CD8-positive, alpha-beta memory T cell (primary cell): ENCODE results near the gene HLTF. TPM values are rescaled to one million over a fixed set of nuclear protein-coding genes. Genes with fewer than 3 reads are reported as not detected.
A peak's percentile ranks its signal among the peaks of the same experiment; 100 is the strongest.
"Not testable (repeated sequence)": the region's sequence is repeated elsewhere in the genome, so short reads cannot be mapped to it uniquely, and the experiment has no call there.

Experiments
- CTCF ChIA-PET: fragments of 350-600 bp; sonication (Branson Sonifier 250); formaldehyde crosslinking; loops from one replicate; lab custom pipeline; 2021; ENCODE audit warnings: antibody characterized with exemption; lab: Charles Lee
- POLR2A ChIA-PET: fragments of 350-600 bp; sonication (Branson Sonifier 250); formaldehyde crosslinking; loops from one replicate; lab custom pipeline; 2021; ENCODE audit warnings: antibody characterized with exemption; lab: Charles Lee
- DNase-seq, 5 donors: peaks; one replicate each; pipeline versions ENCODE4 v3.0.0 to v3.0.0-alpha.2; 2020 to 2022; ENCODE audit warnings: mixed read lengths in 1 of 5
- H3K27ac ChIP-seq: one replicate; pipeline ENCODE4 v1.7.0; 2013; ENCODE audit warnings: low read depth, mild to moderate bottlenecking, low read length, moderate library complexity
- H3K27me3 ChIP-seq: 2 replicates; pipeline ENCODE4 v1.7.0; 2013; ENCODE audit warnings: low read length, mild to moderate bottlenecking; ENCODE audit not compliant: insufficient read depth, poor library complexity, severe bottlenecking
- H3K36me3 ChIP-seq: 2 replicates; pipeline ENCODE4 v1.7.0; 2013; ENCODE audit warnings: mild to moderate bottlenecking, low read length, moderate library complexity; ENCODE audit not compliant: insufficient read depth
- H3K4me1 ChIP-seq: 2 replicates; pipeline ENCODE4 v1.7.0; 2013; ENCODE audit warnings: mild to moderate bottlenecking, low read length, moderate library complexity; ENCODE audit not compliant: insufficient read depth
- H3K4me3 ChIP-seq: 2 replicates; pipeline ENCODE4 v1.7.0; 2013; ENCODE audit warnings: mild to moderate bottlenecking, low read length
- H3K9me3 ChIP-seq: 2 replicates; pipeline ENCODE4 v1.7.0; 2013; ENCODE audit warnings: mild to moderate bottlenecking, low read length
- H3K27ac Mint-ChIP-seq, 8 donors: one replicate each; pipeline ENCODE4 v1.8.0; 2020 to 2021; ENCODE audit warnings: mixed read lengths in 8 of 8, mild to moderate bottlenecking in 6 of 8, inconsistent platforms in 3 of 8, moderate library complexity in 3 of 8
- H3K27me3 Mint-ChIP-seq, 2 donors: one replicate each; pipeline ENCODE4 v1.8.0; 2020 to 2021; ENCODE audit warnings: mixed read lengths in 2 of 2, mild to moderate bottlenecking in 1 of 2, moderate library complexity in 1 of 2
- H3K36me3 Mint-ChIP-seq, 3 donors: one replicate each; pipeline ENCODE4 v1.8.0; 2020 to 2021; ENCODE audit warnings: mixed read lengths in 3 of 3, inconsistent platforms in 1 of 3, mild to moderate bottlenecking in 1 of 3
- H3K4me1 Mint-ChIP-seq, 3 donors: one replicate each; pipeline ENCODE4 v1.8.0; 2020 to 2021; ENCODE audit warnings: mixed read lengths in 3 of 3, inconsistent platforms in 1 of 3, mild to moderate bottlenecking in 1 of 3
- H3K4me3 Mint-ChIP-seq, 7 donors: one replicate each; pipeline ENCODE4 v1.8.0; 2020 to 2021; ENCODE audit warnings: mixed read lengths in 7 of 7, mild to moderate bottlenecking in 6 of 7, moderate library complexity in 4 of 7, inconsistent platforms in 2 of 7
- H3K9me3 Mint-ChIP-seq, 5 donors: one replicate each; pipeline ENCODE4 v1.8.0; 2020 to 2022; ENCODE audit warnings: mixed read lengths in 5 of 5, mild to moderate bottlenecking in 3 of 5, moderate library complexity in 2 of 5, inconsistent platforms in 1 of 5
- polyA plus RNA-seq: library from polyadenylated mRNA; unstranded; fragments of 300-500 nt; fragmentation: Illumina TruSeq; gene quantifications from one replicate; pipeline ENCODE4 v1.2.3, GENCODE V29; 2021
- total RNA-seq, 2 experiments: library from RNA; stranded (reverse); gene quantifications; one replicate each; pipeline ENCODE4 v1.2.3, GENCODE V29; 2021

HLTF gene
- total and polyA plus RNA-seq, 3 experiments from 2014 or later: 17.5 to 20.9 (median 18.6) TPM

GRCh38 chr3:149101641-149102040 is 15.3 kb upstream of the HLTF start:
- DNase-seq: no peak
- Mint-ChIP-seq H3K36me3 (no peaks in the 10 kb centered on the region), H3K4me1 (no peaks in the 10 kb centered on the region), H3K27ac (peak overlapping the region in 1 of 8 donors; percentile 14), H3K9me3 (peaks cover 0 to 6% (median 0%) of the 10 kb centered on the region in 5 donors), H3K4me3 (no peak overlapping the region), H3K27me3 (peaks cover 4 to 10% of the 10 kb centered on the region in 2 donors)
- no peak overlapping the region for H3K4me3 ChIP-seq
- no peak overlapping the region for H3K27ac ChIP-seq
- POLR2A ChIA-PET: no interaction called here
- H3K9me3 ChIP-seq: no peaks in the 10 kb centered on the region
- CTCF ChIA-PET: no interaction called here
- H3K4me1 ChIP-seq: no peaks in the 10 kb centered on the region
- H3K36me3 ChIP-seq: no peaks in the 10 kb centered on the region
- H3K27me3 ChIP-seq: no peaks in the 10 kb centered on the region

- Histone ChIP-seq H3K4me3 (no peak overlapping the region), H3K4me1 (no peaks in the 10 kb centered on the region), H3K9me3 (no peaks in the 10 kb centered on the region), H3K27ac (no peak overlapping the region), H3K27me3 (no peaks in the 10 kb centered on the region), H3K36me3 (no peaks in the 10 kb centered on the region)
- Mint-ChIP-seq H3K27ac (no peak overlapping the region), H3K4me1 (no peaks in the 10 kb centered on the region), H3K4me3 (no peak overlapping the region), H3K27me3 (peaks cover 4 to 10% of the 10 kb centered on the region in 2 donors), H3K9me3 (peaks cover 0 to 1% (median 0%) of the 10 kb centered on the region in 5 donors), H3K36me3 (no peaks in the 10 kb centered on the region)
- ChIA-PET CTCF (interaction anchor here (0.6 kb wide), 1 partner anchor 69 kb away, joined by 3 read pairs; no protein-coding TSS in a partner anchor), POLR2A (no interaction called here)
- DNase-seq: no peak
Observed at GRCh38 chr3:149101154-149101553, 14.8 kb upstream of the HLTF start.

- H3K27ac ChIP-seq, H3K36me3 ChIP-seq, CTCF ChIA-PET, H3K36me3 Mint-ChIP-seq, H3K27me3 Mint-ChIP-seq, H3K9me3 ChIP-seq, H3K9me3 Mint-ChIP-seq, H3K4me1 Mint-ChIP-seq, H3K4me1 ChIP-seq, H3K27ac Mint-ChIP-seq, H3K4me3 ChIP-seq, H3K27me3 ChIP-seq, DNase-seq, H3K4me3 Mint-ChIP-seq, POLR2A ChIA-PET: not testable (repeated sequence)
Observed at GRCh38 chr3:149097987-149098386, 11.7 kb upstream of the HLTF start.

GRCh38 chr3:149095487-149095886 is 9.2 kb upstream of the HLTF start:
- Histone ChIP-seq H3K27ac (no peak overlapping the region), H3K36me3 (no peaks in the 10 kb centered on the region), H3K9me3 (no peaks in the 10 kb centered on the region), H3K4me1 (no peaks in the 10 kb centered on the region), H3K27me3 (no peaks in the 10 kb centered on the region), H3K4me3 (no peak overlapping the region)
- no peak overlapping the region for H3K27ac Mint-ChIP-seq
- ChIA-PET CTCF (no interaction called here), POLR2A (no interaction called here)
- no peaks in the 10 kb centered on the region for H3K9me3 Mint-ChIP-seq
- H3K4me3 Mint-ChIP-seq: no peak overlapping the region
- H3K27me3 Mint-ChIP-seq: peaks cover 0 to 2% of the 10 kb centered on the region in 2 donors
- no peaks in the 10 kb centered on the region for H3K36me3 Mint-ChIP-seq
- DNase-seq: no peak
- no peaks in the 10 kb centered on the region for H3K4me1 Mint-ChIP-seq

GRCh38 chr3:149091983-149092382 is 5.7 kb upstream of the HLTF start:
- Mint-ChIP-seq H3K27ac (no peak overlapping the region), H3K36me3 (no peaks in the 10 kb centered on the region), H3K4me1 (no peaks in the 10 kb centered on the region), H3K9me3 (no peaks in the 10 kb centered on the region), H3K4me3 (no peak overlapping the region), H3K27me3 (no peaks in the 10 kb centered on the region)
- CTCF ChIA-PET: interaction anchor here (1.3 kb wide), 1 partner anchor 28 kb away, joined by 4 read pairs; no protein-coding TSS in a partner anchor
- H3K27me3 ChIP-seq: no peaks in the 10 kb centered on the region
- H3K36me3 ChIP-seq: no peaks in the 10 kb centered on the region
- no peak for DNase-seq
- H3K4me3 ChIP-seq: no peak overlapping the region
- H3K9me3 ChIP-seq: no peaks in the 10 kb centered on the region
- no peaks in the 10 kb centered on the region for H3K4me1 ChIP-seq
- H3K27ac ChIP-seq: no peak overlapping the region
- POLR2A ChIA-PET: no interaction called here

- H3K36me3 Mint-ChIP-seq: peaks cover 0 to 5% (median 0%) of the 10 kb centered on the region in 3 donors
- Histone ChIP-seq H3K9me3 (no peaks in the 10 kb centered on the region), H3K4me3 (no peak overlapping the region), H3K36me3 (no peaks in the 10 kb centered on the region), H3K27me3 (no peaks in the 10 kb centered on the region), H3K4me1 (peaks cover 4% of the 10 kb centered on the region), H3K27ac (no peak overlapping the region)
- H3K9me3 Mint-ChIP-seq: no peaks in the 10 kb centered on the region
- POLR2A ChIA-PET: no interaction called here
- CTCF ChIA-PET: interaction anchor here (1.3 kb wide), 1 partner anchor 29 kb away, joined by 4 read pairs; no protein-coding TSS in a partner anchor
- DNase-seq: no peak
- H3K27me3 Mint-ChIP-seq: no peaks in the 10 kb centered on the region
- H3K4me3 Mint-ChIP-seq: no peak overlapping the region
- H3K27ac Mint-ChIP-seq: no peak overlapping the region
- peaks cover 4 to 7% (median 5%) of the 10 kb centered on the region in 3 donors for H3K4me1 Mint-ChIP-seq
Observed at GRCh38 chr3:149090907-149091306, 4.6 kb upstream of the HLTF start.

GRCh38 chr3:149090461-149090860 is 4.1 kb upstream of the HLTF start:
- no peak for DNase-seq
- peaks cover 0 to 8% (median 0%) of the 10 kb centered on the region in 3 donors for H3K36me3 Mint-ChIP-seq
- H3K4me3 ChIP-seq: no peak overlapping the region
- no peaks in the 10 kb centered on the region for H3K27me3 Mint-ChIP-seq
- ChIA-PET CTCF (interaction anchor here (1.3 kb wide), 1 partner anchor 30 kb away, joined by 4 read pairs; no protein-coding TSS in a partner anchor), POLR2A (no interaction called here)
- no peaks in the 10 kb centered on the region for H3K9me3 ChIP-seq
- no peaks in the 10 kb centered on the region for H3K9me3 Mint-ChIP-seq
- no peak overlapping the region for H3K27ac ChIP-seq
- H3K4me1 ChIP-seq: peaks cover 6% of the 10 kb centered on the region
- no peak overlapping the region for H3K4me3 Mint-ChIP-seq
- peaks cover 7 to 12% (median 9%) of the 10 kb centered on the region in 3 donors for H3K4me1 Mint-ChIP-seq
- no peaks in the 10 kb centered on the region for H3K36me3 ChIP-seq
- H3K27me3 ChIP-seq: no peaks in the 10 kb centered on the region
- peak overlapping the region in 1 of 8 donors; percentile 59 for H3K27ac Mint-ChIP-seq

- no peaks in the 10 kb centered on the region for H3K27me3 Mint-ChIP-seq
- Histone ChIP-seq H3K27ac (no peak overlapping the region), H3K4me3 (no peak overlapping the region), H3K36me3 (no peaks in the 10 kb centered on the region), H3K4me1 (peaks cover 13% of the 10 kb centered on the region), H3K9me3 (no peaks in the 10 kb centered on the region), H3K27me3 (no peaks in the 10 kb centered on the region)
- no peak for DNase-seq
- peaks cover 0 to 9% (median 1%) of the 10 kb centered on the region in 3 donors for H3K36me3 Mint-ChIP-seq
- H3K4me1 Mint-ChIP-seq: peaks cover 16 to 22% (median 16%) of the 10 kb centered on the region in 3 donors
- H3K27ac Mint-ChIP-seq: no peak overlapping the region
- peak overlapping the region in 1 of 7 donors; percentile 43 for H3K4me3 Mint-ChIP-seq
- ChIA-PET POLR2A (no interaction called here), CTCF (interaction anchor here (0.5 kb wide), 1 partner anchor 10 kb away, joined by 3 read pairs; no protein-coding TSS in a partner anchor)
- no peaks in the 10 kb centered on the region for H3K9me3 Mint-ChIP-seq
Observed at GRCh38 chr3:149089395-149089794, 3.1 kb upstream of the HLTF start.
